Measurements from ENCODE around the gene CNEP1R1. TPM values are rescaled to one million over a fixed set of nuclear protein-coding genes. Genes with fewer than 3 reads are reported as not detected.

Gene CNEP1R1
- total RNA-seq, 4 donors from 2014 or later = 12.4 to 25.6 (median 15.1) TPM

GRCh38 chr16:49995720-49996119, 29.3 kb upstream of the CNEP1R1 start:
- Histone ChIP-seq H3K4me3 (no peak overlapping the region), H3K27ac (no peak overlapping the region), H3K36me3 (no peaks in the 10 kb centered on the region), H3K9me3 (no peaks in the 10 kb centered on the region), H3K4me1 (no peaks in the 10 kb centered on the region), H3K27me3 (no peaks in the 10 kb centered on the region)
- TF ChIP-seq CTCF (IDR thresholded peaks at IDR 0.05) = no peak
- no peak for TF ChIP-seq POLR2A (IDR thresholded peaks at IDR 0.05)
- no peak for DNase-seq

GRCh38 chr16:49997721-49998251, 27.2 kb upstream of the CNEP1R1 start:
- H3K4me3 ChIP-seq = no peak overlapping the region
- TF ChIP-seq POLR2A (IDR thresholded peaks at IDR 0.05) = no peak
- no peak for TF ChIP-seq CTCF (IDR thresholded peaks at IDR 0.05)
- H3K4me1 ChIP-seq = no peaks in the 10 kb centered on the region
- H3K9me3 ChIP-seq = no peaks in the 10 kb centered on the region
- no peak for DNase-seq
- no peak overlapping the region for H3K27ac ChIP-seq
- no peaks in the 10 kb centered on the region for H3K27me3 ChIP-seq
- no peaks in the 10 kb centered on the region for H3K36me3 ChIP-seq

DNA sequence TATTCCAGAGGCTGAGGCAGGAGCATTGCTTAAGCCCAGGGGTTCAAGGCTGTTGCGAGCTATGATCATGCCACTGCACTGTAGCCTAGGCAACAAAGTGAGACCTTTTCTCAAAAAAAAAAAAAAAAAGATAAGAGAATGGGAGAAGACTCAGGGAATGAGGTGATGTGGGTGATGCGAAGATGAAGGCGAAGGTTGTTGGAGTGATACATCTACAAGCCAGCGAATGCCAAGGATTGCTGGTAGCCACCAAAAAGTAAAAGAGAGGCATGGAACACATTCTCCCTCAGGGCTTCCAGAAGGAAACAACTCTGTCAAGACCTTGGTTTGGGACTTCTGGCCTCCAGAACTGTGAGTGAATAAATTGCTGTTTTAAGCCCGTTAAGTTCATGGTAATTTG, 26.0 kb upstream of the CNEP1R1 start:
- DNase-seq = no peak
- Histone ChIP-seq H3K36me3 (no peaks in the 10 kb centered on the region), H3K27ac (no peak overlapping the region), H3K9me3 (no peaks in the 10 kb centered on the region), H3K27me3 (no peaks in the 10 kb centered on the region), H3K4me3 (no peak overlapping the region), H3K4me1 (no peaks in the 10 kb centered on the region)
- no peak for TF ChIP-seq POLR2A (IDR thresholded peaks at IDR 0.05)
- TF ChIP-seq CTCF (IDR thresholded peaks at IDR 0.05) = no peak

DNA sequence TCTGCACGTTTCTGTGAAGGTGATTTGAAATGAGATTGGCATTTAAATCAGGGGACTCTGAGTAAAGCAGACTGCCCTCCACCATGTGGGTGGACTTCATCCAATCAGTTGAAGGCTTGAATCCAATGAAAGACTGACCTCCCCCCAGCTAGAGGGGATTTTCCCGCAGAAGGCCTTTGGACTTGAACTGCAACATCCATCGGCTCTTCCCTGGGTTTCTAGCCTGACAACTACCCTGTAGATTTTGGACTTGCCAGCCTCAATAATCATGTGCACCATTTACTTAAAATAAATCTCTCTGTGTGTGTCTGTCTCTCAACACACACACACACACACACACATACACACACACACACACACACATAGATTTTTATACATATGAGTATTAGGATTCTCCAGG, 23.9 kb upstream of the CNEP1R1 start:
- Histone ChIP-seq H3K27me3 (no peaks in the 10 kb centered on the region), H3K27ac (no peak overlapping the region), H3K36me3 (no peaks in the 10 kb centered on the region), H3K9me3 (no peaks in the 10 kb centered on the region), H3K4me3 (no peak overlapping the region), H3K4me1 (no peaks in the 10 kb centered on the region)
- TF ChIP-seq CTCF (IDR thresholded peaks at IDR 0.05) = no peak
- TF ChIP-seq POLR2A (IDR thresholded peaks at IDR 0.05) = no peak
- no peak for DNase-seq

- Histone ChIP-seq H3K27ac (no peak overlapping the region), H3K9me3 (no peaks in the 10 kb centered on the region), H3K4me1 (no peaks in the 10 kb centered on the region), H3K36me3 (no peaks in the 10 kb centered on the region), H3K27me3 (no peaks in the 10 kb centered on the region), H3K4me3 (no peak overlapping the region)
- DNase-seq = no peak
- no peak for TF ChIP-seq POLR2A (IDR thresholded peaks at IDR 0.05)
- no peak for TF ChIP-seq CTCF (IDR thresholded peaks at IDR 0.05)
Measured at GRCh38 chr16:50002190-50002589, 22.8 kb upstream of the CNEP1R1 start.

DNA sequence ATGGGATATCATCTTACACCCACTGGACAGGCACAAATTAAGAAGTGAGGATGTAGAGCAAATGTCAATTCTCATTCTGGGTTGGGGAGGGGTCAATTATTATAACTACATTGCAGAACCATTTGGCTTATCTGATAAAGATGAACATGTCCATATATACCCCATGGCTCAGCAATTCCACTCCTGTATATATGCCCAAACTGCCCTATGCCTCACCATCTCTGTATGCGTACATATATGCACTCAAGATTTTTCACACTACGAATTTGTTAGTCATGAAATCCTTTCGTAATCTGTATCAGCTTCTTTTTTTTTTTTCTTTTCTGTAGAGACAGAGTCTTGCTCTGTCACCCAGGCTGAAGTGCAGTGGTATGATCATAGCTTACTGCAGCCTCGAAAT, 20.8 kb upstream of the CNEP1R1 start:
- Histone ChIP-seq H3K27me3 (no peaks in the 10 kb centered on the region), H3K9me3 (no peaks in the 10 kb centered on the region), H3K4me1 (no peaks in the 10 kb centered on the region), H3K36me3 (no peaks in the 10 kb centered on the region), H3K4me3 (no peak overlapping the region), H3K27ac (no peak overlapping the region)
- TF ChIP-seq POLR2A (IDR thresholded peaks at IDR 0.05) = no peak
- no peak for TF ChIP-seq CTCF (IDR thresholded peaks at IDR 0.05)
- no peak for DNase-seq
